Right lobe of liver (tissue), 4 donors: ENCODE measurements around the gene SLC39A9.

Experiments used
- CTCF ChIP-seq, 4 donors: fragments of 200-600 bp in 3 of 4; fragments of 450-650 bp in 1 of 4; IDR thresholded peaks; one replicate each; pipeline versions ENCODE4 v1.5.1 to v1.8.0; 2016 to 2022; ENCODE audit warnings: antibody characterized with exemption in 4 of 4, mild to moderate bottlenecking in 2 of 4
- POLR2A ChIP-seq: fragments of 450-650 bp; IDR thresholded peaks from one replicate; pipeline ENCODE4 v1.6.1; 2017; ENCODE audit warnings: antibody characterized with exemption, mild to moderate bottlenecking
- donor health status: DM: no; HTN: no; CAD: no.
- donor health status: DM: no; HTN: no; CAD: no.
- donor health status: DM: no; HTN: yes; CAD: no.

- no peak for TF ChIP-seq POLR2A
- TF ChIP-seq CTCF (IDR thresholded peaks at IDR 0.05): no peak
Observed at GRCh38 chr14:69473946-69474345, 75.5 kb downstream of the SLC39A9 start.
